ENCODE measurements around the gene STAMBPL1.

GRCh38 chr10:88953662-88954061 lies 73.6 kb downstream of the STAMBPL1 start:
- no peak for TF ChIP-seq CTCF (IDR thresholded peaks at IDR 0.05; ENCODE audit: poor library complexity)
- no peak for TF ChIP-seq EZH2 (IDR thresholded peaks at IDR 0.05; ENCODE audit: borderline replicate concordance)
- TF ChIP-seq EZH2phosphoT487 (IDR thresholded peaks at IDR 0.05; ENCODE audit: low read depth, severe bottlenecking, unreplicated experiment) = no peak
